GM06990 (cell line): ENCODE measurements around the gene PBX3.

ENCODE experiments used
- DNase-seq: peaks from one replicate; pipeline ENCODE4 v3.0.0-alpha.2; 2011; ENCODE audit not compliant: insufficient read length; ENCODE audit errors: extremely low read depth
- H3K27me3 ChIP-seq: replicated peaks from 2 replicates; pipeline ENCODE4 v1.6.0; 2011; ENCODE audit warnings: low read length; ENCODE audit not compliant: control insufficient read depth, insufficient read depth
- H3K36me3 ChIP-seq: 2 replicates; pipeline ENCODE4 v1.5.1; 2011; ENCODE audit warnings: low read length; ENCODE audit not compliant: control insufficient read depth, insufficient read depth
- H3K4me3 ChIP-seq: replicated peaks from 2 replicates; pipeline ENCODE4 v1.5.1; 2011; ENCODE audit warnings: low read depth, mild to moderate bottlenecking, control low read depth, low read length
- TF ChIP-seq, protein P1 (sequence below): IDR thresholded peaks from 2 replicates; pipeline ENCODE4 v1.5.1; 2011; ENCODE audit warnings: low read length, control low read depth, mild to moderate bottlenecking, inconsistent platforms; ENCODE audit not compliant: insufficient read depth, poor library complexity, severe bottlenecking

PBX3 gene

DNA sequence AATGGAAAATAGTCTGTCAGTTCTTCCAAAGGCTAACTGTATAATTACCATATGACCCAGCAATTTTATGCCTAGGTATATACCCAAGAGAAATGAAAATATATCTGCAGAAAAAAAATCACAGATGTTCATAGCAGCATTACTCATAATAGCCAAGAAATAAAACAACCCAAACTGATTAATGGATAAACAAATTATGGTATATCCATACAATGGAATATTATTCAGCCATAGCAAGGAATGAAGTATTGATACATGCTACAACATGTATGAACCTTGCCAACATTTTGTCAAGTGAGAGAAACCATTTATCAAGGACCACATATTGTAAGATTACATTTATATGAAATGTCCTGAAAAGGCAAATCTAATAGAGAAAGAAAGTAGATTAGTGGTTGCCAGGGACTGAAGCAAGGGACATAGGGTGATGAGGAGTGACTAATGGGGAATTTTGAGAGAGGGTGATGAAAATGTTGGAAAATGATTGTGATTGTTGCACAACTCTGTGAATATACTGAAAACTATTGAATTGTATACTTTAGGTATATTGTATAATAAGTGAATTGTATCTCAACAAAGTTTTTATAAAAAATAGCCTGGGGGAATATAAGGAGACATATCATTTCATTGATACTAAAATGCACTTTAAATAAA, 114.4 kb downstream of the PBX3 start:
- TF ChIP-seq, protein P1, sequence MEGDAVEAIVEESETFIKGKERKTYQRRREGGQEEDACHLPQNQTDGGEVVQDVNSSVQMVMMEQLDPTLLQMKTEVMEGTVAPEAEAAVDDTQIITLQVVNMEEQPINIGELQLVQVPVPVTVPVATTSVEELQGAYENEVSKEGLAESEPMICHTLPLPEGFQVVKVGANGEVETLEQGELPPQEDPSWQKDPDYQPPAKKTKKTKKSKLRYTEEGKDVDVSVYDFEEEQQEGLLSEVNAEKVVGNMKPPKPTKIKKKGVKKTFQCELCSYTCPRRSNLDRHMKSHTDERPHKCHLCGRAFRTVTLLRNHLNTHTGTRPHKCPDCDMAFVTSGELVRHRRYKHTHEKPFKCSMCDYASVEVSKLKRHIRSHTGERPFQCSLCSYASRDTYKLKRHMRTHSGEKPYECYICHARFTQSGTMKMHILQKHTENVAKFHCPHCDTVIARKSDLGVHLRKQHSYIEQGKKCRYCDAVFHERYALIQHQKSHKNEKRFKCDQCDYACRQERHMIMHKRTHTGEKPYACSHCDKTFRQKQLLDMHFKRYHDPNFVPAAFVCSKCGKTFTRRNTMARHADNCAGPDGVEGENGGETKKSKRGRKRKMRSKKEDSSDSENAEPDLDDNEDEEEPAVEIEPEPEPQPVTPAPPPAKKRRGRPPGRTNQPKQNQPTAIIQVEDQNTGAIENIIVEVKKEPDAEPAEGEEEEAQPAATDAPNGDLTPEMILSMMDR: no peak
- no peak for DNase-seq
- Histone ChIP-seq H3K36me3 (no peaks in the 10 kb centered on the region), H3K4me3 (no peak overlapping the region), H3K27me3 (no peaks in the 10 kb centered on the region)

DNA sequence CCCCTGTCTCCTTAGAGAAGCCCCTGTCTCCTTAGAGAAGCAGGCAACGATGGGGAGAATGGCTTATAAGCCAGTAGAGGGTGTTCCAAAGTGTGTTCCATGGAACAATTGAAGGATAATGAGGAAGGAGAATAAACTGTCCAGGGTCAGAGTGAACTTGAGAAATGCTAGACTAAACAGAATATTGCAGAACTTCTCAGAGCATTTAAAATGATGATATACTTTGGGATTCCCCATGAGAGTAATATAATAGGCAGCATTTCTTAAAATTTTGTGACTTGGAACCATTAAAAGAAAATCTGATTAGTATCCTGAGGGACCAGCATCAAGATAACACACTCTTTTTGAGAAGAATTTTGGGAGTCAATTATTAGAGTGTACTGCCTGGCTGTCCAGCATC, 116.8 kb downstream of the PBX3 start:
- Histone ChIP-seq H3K27me3 (no peaks in the 10 kb centered on the region), H3K36me3 (no peaks in the 10 kb centered on the region), H3K4me3 (no peak overlapping the region)
- TF ChIP-seq, protein P1: no peak
- no peak for DNase-seq

DNA sequence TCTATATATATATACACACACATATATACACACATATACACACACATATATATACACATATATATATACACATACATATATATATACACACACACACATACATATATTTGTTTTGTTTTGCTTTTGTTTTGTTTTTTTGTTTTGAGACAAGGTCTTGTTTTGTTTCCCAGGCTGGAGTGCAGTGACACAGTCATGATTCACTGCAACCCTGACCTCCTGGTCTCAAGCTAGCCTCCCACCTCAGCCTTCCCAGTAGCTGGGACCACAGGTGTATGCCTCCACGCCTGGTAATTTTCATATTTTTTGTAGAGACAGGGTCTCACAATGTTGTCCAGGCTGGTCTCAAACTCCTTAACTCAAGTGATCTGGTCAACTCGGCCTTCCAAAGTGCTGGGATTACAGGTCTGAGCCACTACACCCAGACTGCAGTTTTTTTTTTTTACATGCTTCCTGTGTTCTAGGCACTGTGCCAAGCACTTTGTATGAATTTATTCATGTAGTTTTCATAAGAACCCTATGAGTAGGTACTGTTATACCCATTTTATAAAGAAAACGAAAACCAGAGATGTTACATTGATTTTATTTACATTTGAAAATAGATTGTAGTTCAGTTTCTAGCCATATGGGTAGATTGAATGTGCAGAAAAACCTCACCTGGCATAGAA, 120.7 kb downstream of the PBX3 start:
- no peak for DNase-seq
- TF ChIP-seq, protein P1: no peak
- H3K36me3 ChIP-seq: no peaks in the 10 kb centered on the region

DNA sequence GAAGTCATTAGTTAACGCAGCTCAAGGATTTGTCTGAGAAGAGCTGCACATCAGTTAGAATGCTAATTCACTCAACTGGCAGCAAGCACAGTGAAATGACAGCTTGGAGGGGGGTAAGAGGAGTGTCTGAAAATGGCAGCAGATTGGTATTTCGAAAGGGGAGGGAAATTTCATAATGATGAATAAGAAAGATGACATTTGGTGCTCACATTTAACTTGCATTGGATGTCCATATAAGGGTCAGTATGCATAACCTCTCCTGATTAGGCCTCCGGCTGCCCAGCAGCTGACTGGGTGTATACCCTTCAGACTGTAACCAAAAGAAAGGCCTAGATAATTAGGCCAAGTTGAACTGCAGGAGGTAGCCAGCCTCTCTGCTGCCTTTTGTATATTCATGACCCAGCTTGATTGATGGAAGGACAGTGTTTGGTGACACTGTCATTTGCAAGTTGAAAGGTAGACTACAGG, 131.0 kb downstream of the PBX3 start:
- no peak overlapping the region for H3K4me3 ChIP-seq
- TF ChIP-seq, protein P1: no peak
- H3K27me3 ChIP-seq: no peaks in the 10 kb centered on the region
- no peaks in the 10 kb centered on the region for H3K36me3 ChIP-seq
- no peak for DNase-seq

More for the DNA sequence above, 120.7 kb downstream of the PBX3 start:
- H3K4me3 ChIP-seq: no peak overlapping the region
- no peaks in the 10 kb centered on the region for H3K27me3 ChIP-seq

DNA sequence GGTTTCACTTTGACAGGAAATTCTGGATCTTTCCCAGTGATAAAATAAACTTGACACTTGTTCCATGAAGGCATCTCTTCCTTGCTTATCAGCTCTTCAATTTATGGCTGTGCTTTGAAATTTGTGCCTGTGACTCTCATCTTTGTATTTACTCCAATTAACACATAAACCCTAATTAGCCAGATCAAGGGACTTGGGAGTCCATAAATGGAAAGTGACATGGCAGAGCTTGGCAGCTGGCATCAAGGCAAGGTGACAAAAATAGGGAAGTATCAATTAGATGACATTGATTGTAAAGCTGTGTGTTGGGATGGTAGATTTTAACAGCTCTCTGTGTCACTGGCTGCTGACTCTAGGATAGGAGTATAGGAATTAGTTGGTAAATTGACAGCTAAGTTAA, 133.9 kb downstream of the PBX3 start:
- Histone ChIP-seq H3K27me3 (no peaks in the 10 kb centered on the region), H3K4me3 (no peak overlapping the region), H3K36me3 (no peaks in the 10 kb centered on the region)
- DNase-seq: no peak
- TF ChIP-seq, protein P1: no peak
